ENCODE data around the gene RNF32.
"Not testable (repeated sequence)": the region's sequence is repeated elsewhere in the genome, so short reads cannot be mapped to it uniquely, and the experiment has no call there.

The RNF32 gene

DNA sequence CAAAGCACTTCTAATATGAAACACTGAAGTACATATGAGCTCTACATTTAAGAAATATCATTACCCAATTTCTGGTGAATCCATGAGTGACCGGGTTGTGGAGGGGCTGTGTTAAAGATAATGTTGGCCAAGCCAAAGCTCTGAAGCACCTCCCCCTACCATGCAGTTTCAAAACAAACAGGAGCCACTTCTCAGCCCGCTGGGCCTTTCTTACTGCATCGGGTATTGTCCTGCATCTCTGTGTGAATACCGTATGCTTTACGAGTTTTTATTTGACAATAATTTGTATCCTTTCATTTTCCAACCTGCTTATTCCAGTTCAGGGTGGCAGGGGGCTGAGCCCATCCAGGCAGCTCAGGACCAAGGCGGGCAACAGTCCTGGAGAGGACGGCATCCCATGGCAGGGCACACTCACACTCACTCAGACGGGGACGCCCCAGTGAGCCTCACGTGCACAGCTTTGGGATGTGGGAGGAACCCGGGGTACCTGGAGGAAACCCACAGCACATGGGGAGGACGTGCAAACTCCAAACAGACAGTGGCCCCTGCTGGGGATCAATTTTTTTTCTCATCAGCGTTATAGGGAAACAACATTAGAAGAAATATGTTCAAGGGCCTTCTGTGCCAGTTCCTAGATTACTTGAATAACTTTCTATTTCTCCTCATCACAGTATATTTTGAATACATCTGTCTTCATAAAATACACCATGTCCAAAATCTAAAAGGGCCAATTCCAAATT, 1.9 kb downstream of the RNF32 start:
- no peak for DNase-seq (ENCODE audit: low read depth in 2 of 2)

DNA sequence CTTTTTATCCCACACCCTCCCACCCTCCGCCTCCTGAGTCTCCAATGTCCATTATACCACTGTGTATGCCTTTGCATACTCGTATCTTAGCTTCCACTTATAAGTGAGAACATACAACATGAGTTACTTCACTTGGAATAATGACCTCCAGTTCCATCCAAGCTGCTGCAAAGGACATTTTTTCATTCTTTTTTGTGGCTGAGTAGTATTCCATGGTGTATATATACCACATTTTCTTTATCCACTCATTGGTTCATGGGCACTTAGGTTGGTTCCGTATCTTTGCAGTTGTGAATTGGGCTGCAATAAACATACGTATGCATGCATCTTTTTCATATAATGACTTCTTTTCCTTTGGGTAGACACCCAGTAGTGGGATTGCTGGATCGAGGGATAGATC, 6.8 kb downstream of the RNF32 start:
- DNase-seq (ENCODE audit: low read depth in 2 of 2) = not testable (repeated sequence)

DNA sequence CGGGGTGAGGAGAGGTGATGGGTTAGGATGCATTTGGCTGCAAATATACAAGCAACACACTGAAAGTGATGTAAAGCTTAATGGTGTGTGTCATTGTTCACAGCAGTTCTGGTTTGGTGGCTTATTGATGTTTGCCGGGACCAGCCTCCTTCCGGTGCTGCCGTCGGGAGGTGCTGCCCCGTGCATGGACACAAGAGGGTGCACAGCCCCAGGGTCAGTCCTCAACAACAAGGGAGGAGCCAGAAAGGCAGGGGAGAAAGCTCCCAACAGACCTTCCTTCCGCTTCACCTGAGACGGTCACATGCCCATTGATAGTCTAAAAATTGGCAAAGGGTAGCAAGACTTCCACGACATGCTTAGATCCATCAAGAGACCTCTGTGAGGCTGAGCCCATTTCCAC, 9.5 kb downstream of the RNF32 start:
- no peak for DNase-seq (ENCODE audit: low read depth in 2 of 2)

DNA sequence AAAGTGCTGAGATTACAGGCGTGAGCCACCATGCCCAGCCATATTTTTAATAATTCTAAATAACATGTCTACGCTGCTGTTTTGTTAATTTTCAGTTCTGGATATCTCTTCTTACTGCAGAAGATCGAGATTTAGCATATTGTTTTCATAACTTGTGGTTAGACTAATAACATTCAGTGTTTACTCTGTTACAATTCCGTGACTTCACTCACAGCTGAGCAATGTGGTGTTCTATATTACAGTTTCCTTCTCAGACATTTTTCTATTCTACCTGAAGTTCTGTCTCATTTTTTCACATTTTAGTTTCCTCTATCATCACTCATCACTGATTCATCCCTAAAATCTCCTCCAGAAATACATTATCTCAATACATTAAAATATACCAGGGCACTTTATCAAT, 10.9 kb downstream of the RNF32 start:
- DNase-seq (ENCODE audit: low read depth in 2 of 2) = no peak

DNA sequence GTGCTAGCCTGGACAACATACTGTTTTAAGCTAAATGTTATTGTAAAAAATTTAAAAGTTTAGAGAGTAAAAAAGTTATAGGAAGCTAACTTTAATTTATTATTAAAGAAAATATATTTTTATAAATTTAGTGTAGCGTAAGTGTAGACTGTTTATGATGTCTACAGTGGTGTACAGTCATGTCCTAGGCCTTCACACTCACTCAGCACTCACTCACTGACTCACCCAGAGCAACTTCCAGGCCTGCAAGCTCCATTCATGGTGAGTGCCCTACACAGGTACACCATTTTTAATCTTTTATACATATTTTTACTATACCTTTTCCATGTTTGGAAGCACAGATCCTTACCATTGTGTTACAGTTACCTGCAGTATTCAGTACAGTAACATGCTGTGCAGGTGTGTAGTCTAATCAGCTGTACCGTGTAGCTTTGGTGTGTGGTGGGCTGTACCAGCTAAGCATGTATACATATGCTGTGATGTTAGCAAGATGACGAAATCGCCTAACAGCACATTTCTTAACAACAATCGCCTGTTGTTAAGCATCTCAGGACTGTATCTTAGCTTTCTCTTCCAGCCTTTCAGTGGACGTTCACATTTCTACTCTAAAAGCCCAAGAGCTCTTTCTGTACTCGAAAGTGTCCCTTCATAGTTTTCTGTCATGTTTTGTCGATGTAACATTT, 12.5 kb downstream of the RNF32 start:
- no peak for DNase-seq (ENCODE audit: low read depth in 2 of 2)

DNA sequence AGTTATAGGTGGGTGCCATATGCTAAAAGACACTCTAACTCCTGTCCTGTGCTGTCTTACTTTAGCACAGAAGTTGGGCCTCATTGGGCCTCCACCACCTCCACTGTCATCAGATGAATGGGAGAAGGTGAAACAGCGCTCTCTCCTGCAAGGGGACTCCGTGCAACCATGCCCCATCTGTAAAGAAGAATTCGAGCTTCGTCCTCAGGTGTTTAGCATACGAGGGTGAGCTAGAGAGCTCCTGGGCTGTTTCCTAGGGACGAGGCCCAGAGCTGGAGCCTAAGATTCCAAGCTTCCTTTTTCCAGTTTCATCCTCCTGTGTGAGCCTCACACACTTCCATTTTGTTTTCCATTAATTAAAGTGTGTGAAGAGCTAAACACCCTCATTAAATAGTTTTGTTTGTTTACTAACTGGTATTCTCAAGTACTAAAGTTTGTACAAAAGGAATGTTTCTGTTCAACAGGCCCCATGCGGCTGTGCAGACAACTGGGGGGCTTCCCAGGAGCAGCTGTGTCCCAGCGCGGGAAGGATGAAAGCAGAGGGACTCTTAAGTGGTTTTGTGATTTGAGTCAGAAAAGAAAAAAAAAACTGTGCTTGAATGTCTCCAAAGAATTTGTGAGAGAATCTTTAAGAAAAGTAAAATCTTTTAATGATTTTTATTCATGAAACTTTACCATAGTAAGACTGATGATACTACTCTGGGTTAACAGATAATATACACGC, 14.1 kb downstream of the RNF32 start:
- DNase-seq (ENCODE audit: low read depth in 2 of 2) = no peak

DNA sequence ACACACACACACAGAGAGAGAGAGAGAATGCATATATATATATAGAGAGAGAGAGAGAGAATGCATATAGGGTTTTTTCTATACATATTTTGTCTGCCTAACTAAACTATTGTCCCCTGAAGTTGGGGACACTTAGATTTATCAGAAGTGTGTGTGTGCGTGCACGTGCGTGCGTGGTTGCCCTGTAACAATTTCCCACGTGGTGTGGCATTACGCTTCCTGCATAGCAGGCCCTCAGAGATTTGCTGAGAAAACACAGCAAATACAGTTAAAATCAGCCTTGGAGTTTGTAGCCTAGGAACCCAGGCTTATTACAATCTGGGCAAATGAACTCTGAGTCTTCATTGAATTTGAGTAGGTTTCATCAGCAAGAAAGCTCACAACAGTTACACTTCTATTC, 14.7 kb downstream of the RNF32 start:
- DNase-seq (ENCODE audit: low read depth in 2 of 2) = no peak

DNA sequence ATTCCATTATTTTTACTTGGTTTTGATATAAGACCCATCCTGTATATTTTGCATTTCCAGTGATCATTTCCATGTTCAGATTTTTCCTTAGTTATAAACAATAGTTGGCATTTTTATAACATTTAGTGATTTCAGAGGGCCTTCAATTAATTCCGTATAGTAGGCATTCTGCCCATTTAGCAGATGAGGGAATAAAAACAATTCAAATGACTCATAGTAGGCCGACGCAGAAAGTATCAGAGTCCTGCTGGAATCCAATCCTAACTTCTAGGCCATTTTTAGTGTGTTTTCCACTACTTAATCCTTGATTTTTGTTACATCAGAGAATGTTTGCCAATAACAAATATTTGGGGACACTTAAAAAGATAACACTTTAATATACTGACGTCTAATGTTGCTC, 15.4 kb downstream of the RNF32 start:
- no peak for DNase-seq (ENCODE audit: low read depth in 2 of 2)

DNA sequence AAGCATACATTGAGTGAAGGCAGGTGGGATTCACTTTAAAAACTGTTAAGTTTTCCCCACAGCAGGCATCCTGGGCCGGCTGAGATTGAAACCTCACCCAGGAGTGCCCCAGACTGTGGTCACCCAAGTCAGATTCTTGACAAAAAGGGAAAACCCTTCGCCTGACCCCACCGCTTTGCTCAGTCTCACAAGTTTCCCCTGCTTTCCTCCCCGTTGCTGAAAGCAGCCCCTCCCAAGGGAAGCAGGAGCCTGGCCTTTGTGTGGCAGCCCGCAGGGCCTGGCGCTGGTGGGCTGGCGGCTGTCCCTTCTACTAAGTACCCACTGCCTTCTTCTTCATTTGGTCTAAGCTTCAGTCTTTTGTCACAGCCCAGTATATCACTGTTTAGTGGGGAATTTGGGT, 16.0 kb downstream of the RNF32 start:
- no peak for DNase-seq (ENCODE audit: low read depth in 2 of 2)

DNA sequence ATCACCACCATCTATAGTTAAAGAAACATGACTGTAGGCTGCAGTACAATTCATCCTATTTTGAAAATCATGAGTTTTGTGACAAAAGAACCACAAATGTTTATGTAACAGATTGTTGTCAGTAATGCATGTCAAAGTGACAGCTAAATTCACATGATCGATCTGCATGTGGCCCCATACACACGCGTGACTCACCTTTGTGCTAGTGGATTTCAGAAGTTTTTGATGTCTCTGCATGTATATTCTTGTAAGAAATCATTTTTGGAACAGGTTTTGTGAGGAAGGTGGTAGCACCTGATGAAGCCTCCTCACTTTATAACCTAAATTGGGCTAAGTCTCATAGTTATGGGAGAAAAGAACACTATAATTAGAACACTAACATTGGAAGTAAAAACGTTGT, 17.1 kb downstream of the RNF32 start:
- no peak for DNase-seq (ENCODE audit: low read depth in 2 of 2)

DNA sequence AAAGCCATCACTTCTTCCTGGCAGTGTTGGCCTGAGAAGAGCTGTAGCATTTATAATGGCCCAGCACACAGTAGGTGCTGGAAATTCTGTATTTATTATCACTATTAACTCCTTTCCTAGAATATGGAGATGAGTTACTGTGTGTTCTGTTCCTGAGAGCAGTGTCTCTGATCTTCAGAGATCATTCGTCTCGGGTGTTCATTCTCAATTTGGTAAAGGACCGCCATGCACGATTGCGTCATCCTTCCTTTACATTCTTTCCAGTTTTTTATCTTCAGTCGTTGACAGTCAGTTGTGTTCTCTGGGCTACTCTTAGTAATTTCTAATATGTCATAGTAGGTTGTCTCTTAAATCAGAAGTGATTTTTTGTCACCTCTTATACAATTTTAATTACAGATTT, 18.6 kb downstream of the RNF32 start:
- DNase-seq (ENCODE audit: low read depth in 2 of 2) = no peak

DNA sequence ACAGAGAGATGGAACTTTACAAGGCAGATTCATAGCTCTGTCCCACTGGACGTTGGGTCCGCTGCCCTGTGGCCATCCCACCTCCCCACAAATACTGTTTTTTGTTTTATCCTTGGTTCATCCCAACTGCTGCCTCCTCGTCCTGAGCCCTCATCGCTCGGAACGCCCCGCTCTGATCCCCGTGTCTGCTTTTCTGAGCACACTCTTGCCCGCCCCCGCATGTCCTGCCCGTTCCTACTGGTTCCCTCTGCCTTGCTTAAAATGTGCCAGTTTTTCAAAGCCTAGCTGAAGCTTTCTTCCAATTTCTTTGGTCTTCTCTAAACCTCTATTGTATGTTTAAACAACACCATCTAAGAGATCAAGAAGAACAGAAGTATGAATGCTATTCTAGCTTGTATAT, 19.4 kb downstream of the RNF32 start:
- DNase-seq (ENCODE audit: low read depth in 2 of 2) = no peak

DNA sequence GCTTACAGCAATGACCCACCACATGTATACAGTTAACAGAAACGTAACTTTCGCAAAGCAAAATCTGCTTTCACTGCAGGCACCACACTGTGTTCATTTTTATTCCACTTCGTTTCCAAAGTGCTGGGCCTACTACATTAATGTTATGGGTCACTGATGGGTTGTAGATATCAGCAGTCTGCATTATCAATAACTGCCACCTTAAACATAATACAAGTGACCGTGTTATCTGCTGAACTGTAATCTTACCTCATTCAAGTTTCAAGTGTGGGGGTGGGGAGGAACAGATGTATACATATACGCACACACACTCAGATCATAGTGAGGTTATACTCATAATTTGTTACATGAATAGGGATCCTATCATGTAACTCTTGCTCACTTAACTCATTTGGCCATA, 21.1 kb downstream of the RNF32 start:
- no peak for DNase-seq (ENCODE audit: low read depth in 2 of 2)

DNA sequence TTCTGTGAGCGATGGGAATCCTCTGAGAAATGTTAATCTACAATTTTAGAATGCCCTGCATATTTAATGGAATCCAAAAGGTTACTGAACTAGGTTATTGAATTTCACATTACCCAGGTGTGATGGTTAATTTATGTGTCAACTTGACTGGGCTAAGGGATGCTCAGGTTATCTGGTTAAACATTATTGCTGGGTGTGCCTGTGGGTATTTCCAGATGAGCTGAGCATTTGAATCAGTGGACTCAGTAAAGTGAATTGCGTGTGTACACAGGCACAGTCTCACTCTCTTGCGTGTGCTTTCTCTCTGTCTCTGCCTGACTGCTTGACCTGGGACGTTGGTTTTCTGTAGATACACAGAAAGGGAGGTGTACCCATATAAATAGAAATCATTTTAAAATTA, 21.7 kb downstream of the RNF32 start:
- DNase-seq (ENCODE audit: low read depth in 2 of 2) = no peak

DNA sequence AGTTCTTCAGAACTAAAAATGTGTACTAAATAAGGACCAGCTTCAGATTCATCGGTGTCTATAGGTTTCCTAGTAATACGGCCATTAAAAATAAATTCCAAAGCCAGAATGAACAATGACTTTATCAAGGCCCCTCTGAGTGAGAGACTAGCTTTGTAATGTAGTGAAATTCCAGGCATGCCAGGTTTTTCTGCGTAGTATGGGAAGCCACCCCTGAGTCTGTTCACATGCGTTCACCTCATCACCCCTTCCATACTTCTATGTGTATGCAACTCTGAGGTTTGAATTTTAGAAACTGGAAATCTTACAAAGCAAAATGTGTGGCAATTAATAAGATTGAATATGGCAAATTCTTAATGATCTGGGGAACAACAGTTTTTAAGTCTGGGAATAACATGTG, 24.5 kb downstream of the RNF32 start:
- no peak for DNase-seq (ENCODE audit: low read depth in 2 of 2)

DNA sequence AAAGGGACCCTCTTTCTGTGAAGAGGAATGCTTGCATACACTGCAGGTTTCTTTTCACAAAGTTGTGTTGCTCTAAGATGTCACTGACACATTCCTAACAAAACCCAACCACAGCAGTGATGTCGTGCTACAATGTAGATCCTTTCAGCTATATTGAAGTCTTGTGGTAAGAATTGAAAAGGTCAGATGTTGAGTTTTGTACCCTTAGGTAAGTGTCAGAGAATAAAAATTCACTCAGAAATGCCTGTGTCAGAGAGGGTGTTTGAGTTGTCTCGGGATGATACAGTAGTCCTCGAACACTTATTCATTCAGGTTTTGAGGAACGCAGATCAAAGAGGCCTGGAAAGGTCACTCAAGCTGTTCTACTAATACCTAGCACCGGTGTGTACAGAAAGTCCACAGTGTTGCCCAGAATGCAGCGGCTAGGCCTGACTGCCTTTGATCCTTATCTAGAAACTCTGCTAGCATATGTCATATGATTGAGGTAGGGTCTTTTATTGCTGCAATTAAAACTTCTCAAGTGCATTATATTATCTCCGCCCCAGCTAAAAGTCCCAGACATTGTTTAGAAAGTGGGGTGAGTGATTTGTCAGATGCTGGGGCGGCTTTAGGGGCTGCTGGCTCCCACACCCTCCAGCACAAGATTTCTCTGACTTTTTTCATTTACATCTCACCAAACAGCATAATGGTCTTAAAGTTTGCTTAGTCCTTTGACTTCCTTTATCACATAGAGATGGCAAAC, 26.0 kb downstream of the RNF32 start:
- DNase-seq (ENCODE audit: low read depth in 2 of 2) = no peak

DNA sequence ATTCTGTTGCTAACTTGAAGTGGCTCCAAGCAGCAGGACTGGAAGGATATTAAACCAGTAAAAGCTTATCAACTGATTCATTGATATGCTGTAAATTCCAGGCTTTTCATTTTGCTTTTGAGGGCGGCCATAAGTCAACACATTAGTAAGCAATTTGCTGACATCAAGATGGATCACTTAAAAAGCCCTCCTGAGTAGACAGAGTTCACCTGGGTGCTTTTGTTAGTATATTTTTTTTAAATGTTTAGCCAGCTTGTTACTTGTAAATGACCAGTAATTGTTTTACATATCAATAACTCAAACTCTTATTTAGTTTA, 26.5 kb downstream of the RNF32 start:
- DNase-seq (ENCODE audit: low read depth in 2 of 2) = no peak

DNA sequence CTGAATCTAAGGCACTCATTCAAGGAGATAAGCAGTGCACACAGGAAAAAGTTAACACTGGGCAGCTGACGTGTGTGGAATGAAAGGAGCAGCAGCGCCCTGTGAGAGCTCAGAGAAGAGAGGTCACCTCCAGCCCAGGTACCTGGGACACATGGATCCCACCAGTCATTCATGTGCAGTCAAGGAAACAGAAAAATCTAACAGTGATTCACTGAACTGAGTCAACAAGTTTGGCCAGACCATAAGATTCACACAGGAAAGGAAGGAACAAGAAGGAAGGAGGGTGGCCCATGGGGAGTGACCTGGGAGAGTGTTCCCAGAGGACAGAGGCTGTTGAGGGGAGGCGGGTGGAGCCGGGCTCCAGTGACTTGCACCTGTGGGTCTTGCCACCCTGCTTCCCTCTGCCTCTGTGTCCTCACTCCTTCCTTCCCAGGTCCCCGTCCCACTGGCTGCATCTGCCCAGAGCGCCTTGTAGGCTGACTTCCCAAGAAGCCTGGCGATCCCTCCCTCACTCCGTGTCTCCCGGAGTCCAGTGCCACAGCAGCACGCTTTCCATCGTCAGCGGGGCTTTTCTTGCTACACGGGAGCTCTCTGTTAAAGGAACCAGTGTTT, 27.7 kb downstream of the RNF32 start:
- DNase-seq (ENCODE audit: low read depth in 2 of 2) = no peak

DNA sequence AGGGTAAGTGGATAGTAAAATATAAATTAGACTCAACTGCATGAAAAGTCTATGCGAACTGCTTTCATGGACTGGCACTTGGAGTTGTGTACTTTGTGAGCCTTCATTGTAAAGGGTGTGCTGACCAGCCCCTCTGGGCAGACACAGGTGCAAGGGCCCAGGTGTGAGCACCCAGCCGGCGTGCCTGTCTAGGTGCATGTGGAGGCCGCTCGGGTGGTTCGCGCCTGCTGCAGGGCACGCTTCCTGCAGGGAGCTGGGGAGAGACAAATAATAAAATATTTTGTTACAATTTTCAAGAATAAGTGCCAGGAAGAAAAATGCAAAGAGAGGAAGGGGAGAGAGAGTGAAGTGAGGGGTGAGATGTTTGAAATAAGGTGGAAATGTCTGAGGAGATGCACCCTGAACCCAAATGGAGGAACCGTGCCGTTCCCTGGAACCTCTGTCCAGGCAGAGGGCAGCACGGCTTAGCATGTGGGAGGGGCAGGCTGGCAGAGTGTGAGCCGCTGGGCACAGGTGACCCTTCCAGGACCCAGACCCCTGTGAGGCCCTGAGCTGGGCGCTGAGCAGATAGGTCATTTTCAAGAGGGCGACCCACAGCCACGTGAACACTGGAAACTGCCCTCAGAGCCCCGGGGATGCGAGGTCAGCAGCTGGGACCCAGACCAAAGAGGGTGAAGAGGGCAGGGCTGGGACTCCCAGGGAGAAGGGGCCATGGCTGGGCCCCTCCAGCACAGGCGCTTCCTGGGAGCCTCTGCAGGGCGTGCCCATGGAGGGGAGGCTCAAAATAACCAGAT, 28.7 kb downstream of the RNF32 start:
- DNase-seq (ENCODE audit: low read depth in 2 of 2) = no peak

DNA sequence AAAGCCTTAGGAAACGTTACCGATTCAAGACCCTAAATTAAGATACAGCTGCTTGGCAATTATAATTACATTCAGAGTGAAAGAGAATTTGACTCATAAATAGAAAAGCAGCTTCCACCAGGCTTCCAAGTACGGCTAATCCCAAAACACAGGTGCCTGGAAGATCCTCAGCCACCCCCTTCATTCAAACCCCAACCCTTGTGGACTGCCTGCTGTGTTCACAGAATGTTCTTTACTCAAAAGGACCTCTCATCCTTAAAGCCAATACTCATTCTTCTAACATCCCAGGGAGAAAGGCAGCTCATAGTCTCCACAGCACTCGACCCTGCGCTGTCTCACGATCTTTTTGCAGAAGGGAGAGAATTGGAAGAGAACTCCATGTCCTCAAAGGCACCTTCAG, 32.9 kb downstream of the RNF32 start:
- DNase-seq (ENCODE audit: low read depth in 2 of 2) = no peak

DNA sequence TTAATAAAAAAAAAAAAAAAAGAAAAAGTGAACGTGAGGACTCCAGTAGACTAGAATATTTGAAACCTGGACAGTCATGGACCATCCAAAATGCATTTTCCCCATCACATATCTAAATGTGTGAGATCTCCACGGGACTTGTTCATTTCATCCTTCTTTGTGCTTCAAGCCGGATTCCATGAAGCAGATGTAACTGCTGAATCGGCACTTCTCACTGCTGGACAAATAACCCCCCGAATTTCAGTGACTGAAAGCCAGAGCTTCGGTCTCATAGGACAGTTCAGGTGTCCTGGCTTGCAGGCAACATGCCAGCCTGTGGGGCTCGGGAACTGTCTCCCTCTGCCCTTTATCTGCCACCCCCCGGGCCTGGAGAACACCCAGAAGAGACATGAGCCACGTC, 33.3 kb downstream of the RNF32 start:
- no peak for DNase-seq (ENCODE audit: low read depth in 2 of 2)

All from stimulated activated CD8-positive, alpha-beta memory T cell treated with anti-CD3 and anti-CD28 coated beads, Interleukin-15, amount 100 ng/mL, for 4 hours (primary cell).